HCT116 (cell line): ENCODE measurements around the gene RCC1.

Experiments used
- CTCF ChIP-seq, 3 experiments: fragments of 200-600 bp in 1 of 3; sonication (generic) in 1 of 3; IDR thresholded peaks in 2 of 3; conservative IDR thresholded peaks in 1 of 3; 2 replicates each; pipeline ENCODE4 v1.5.1; 2012 to 2017; ENCODE audit warnings: low read depth in 2 of 3, low read length in 2 of 3, antibody characterized with exemption in 1 of 3, borderline replicate concordance in 1 of 3, control low read depth in 1 of 3, mild to moderate bottlenecking in 1 of 3, mixed read lengths in 1 of 3, mixed run types in 1 of 3, moderate library complexity in 1 of 3; ENCODE audit not compliant: insufficient read depth in 1 of 3
- EGR1 ChIP-seq: IDR thresholded peaks from 2 replicates; pipeline ENCODE4 v1.6.1; 2012; ENCODE audit warnings: low read depth
- EZH2 ChIP-seq: fragments of 200-600 bp; sonication (generic); IDR thresholded peaks from 2 replicates; pipeline ENCODE4 v1.6.1; 2017; ENCODE audit warnings: antibody characterized with exemption, mixed run types
- FOSL1 ChIP-seq: IDR thresholded peaks from 2 replicates; pipeline ENCODE4 v1.6.1; 2012; ENCODE audit warnings: low read depth
- POLR2A ChIP-seq: IDR thresholded peaks from 2 replicates; pipeline ENCODE4 v1.7.0; 2011; ENCODE audit warnings: borderline replicate concordance; ENCODE audit not compliant: insufficient read depth, insufficient read length; ENCODE audit errors: extremely low read depth
- SRF ChIP-seq: IDR thresholded peaks from 2 replicates; pipeline ENCODE4 v1.6.1; 2012; ENCODE audit warnings: low read depth

DNA sequence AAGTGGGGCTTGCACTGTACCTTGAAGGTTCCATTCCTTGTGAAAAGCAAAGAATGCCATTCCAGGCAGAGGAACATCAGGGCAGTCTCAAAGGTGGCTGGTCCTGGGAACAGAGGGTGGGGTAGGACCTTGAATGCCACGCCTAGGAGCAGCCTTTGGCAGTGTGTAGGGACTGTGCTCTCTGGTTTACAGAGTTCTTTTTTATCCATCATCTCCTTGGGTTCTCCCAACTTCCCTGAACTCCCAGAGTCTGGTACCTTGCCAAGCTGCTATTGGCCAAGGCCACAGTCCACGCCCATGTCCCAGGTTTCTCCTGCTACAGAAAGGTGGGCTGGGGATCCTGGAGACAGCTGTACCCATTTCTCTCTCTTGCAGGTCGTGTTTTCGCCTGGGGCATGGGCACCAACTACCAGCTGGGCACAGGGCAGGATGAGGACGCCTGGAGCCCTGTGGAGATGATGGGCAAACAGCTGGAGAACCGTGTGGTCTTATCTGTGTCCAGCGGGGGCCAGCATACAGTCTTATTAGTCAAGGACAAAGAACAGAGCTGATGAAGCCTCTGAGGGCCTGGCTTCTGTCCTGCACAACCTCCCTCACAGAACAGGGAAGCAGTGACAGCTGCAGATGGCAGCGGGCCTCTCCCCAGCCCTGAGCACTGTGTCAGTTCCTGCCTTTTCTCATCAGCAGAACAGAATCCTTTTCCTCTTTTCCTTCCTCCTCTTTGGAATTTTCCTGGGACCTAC, 31.8 kb downstream of the RCC1 start:
- TF ChIP-seq EZH2 (no peak), CTCF (IDR thresholded peaks at IDR 0.05 in 2 of 3, conservative IDR thresholded peaks at IDR 0.05 in 1 of 3; ENCODE audit: borderline replicate concordance in 1 of 3, insufficient read depth in 1 of 3, low read depth in 2 of 3, low read length in 2 of 3) (no peak), FOSL1 (no peak), EGR1 (no peak), SRF (no peak), POLR2A (no peak)
